Testis (tissue), 2 donors: Measurements from ENCODE around the gene COPS9.

Source experiments
- CTCF ChIP-seq, 3 experiments: fragments of 450-650 bp in 2 of 3; fragments of 200-600 bp in 1 of 3; sonication (generic) in 1 of 3; IDR thresholded peaks; one replicate each; pipeline ENCODE4 v1.5.1; 2016 to 2019; ENCODE audit warnings: antibody characterized with exemption in 3 of 3, mild to moderate bottlenecking in 2 of 3, moderate library complexity in 1 of 3
- POLR2A ChIP-seq: fragments of 450-650 bp; IDR thresholded peaks from one replicate; pipeline ENCODE4 v1.6.1; 2017; ENCODE audit warnings: antibody characterized with exemption, mild to moderate bottlenecking, moderate library complexity

GRCh38 chr2:240139011-240139441, 2.9 kb upstream of the COPS9 start:
- TF ChIP-seq CTCF (IDR thresholded peaks at IDR 0.05) = no peak
- TF ChIP-seq POLR2A = no peak
